Retina (tissue), 1 donor: ENCODE results near the gene PHF1.

ENCODE experiments used
- DNase-seq: peaks from one replicate; pipeline ENCODE4 v3.0.0-alpha.2; 2016

PHF1 gene

DNA sequence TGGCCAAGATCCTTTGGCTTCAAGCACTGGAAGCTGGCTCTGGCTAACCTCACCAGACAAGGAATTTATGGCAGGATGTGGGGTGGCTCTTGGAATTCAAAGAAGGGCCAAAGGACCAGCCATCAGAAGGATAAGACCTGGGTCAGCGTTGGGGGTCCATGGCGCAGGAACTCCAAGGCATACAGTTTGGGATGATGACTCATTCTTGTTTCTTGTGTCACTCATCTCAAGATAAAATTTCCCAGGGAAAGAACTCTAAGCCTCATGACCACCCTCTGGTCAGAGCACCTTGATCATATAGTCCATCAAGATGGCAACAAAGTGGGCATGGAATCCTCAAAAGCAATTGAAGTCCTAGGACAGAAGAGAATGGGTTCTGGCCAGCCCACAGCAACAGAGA lies 48.4 kb downstream of the PHF1 start:
- DNase-seq = no peak
